Lower leg skin (tissue), 4 donors: ENCODE results near the gene RLBP1. TPM values are rescaled to one million over a fixed set of nuclear protein-coding genes. Genes with fewer than 3 reads are reported as not detected.
A peak's percentile ranks its signal among the peaks of the same experiment; 100 is the strongest.

ENCODE experiments used
- DNase-seq, 2 donors: peaks; one replicate each; pipeline ENCODE4 v3.0.0-alpha.2; 2019; ENCODE audit warnings: low spot score in 2 of 2
- H3K4me3 ChIP-seq: fragments of 200-600 bp; sonication (generic); 2 replicates; pipeline ENCODE4 v1.5.1; 2017; ENCODE audit warnings: mild to moderate bottlenecking, low read depth; ENCODE audit not compliant: poor library complexity, severe bottlenecking
- CTCF ChIP-seq, 3 donors: fragments of 450-650 bp; IDR thresholded peaks; one replicate each; pipeline ENCODE4 v1.5.1; 2016; ENCODE audit warnings: antibody characterized with exemption in 3 of 3, mild to moderate bottlenecking in 3 of 3, moderate library complexity in 2 of 3
- POLR2A ChIP-seq, 2 donors: fragments of 450-650 bp; IDR thresholded peaks; one replicate each; pipeline ENCODE4 v1.6.1; 2016 to 2017; ENCODE audit warnings: antibody characterized with exemption in 2 of 2, mild to moderate bottlenecking in 1 of 2, moderate library complexity in 1 of 2
- WGBS, 2 donors: methylation state at CpG; one replicate each; pipeline ENCODE4 v1.1.5; 2018; 5-methylcytosine and 5-hydroxymethylcytosine counted together
- intact Hi-C: fragments of 100-400 bp; cut with DNase I; formaldehyde crosslinking; loops from one replicate; pipeline ENCODE4 v1.15.0; 2023; ENCODE audit warnings: low total_unique reads
- total RNA-seq, 4 donors: library from RNA; depleted of rRNA; stranded (reverse); fragments of >200 nt; gene quantifications; one replicate each; pipeline ENCODE4 v1.1.0, GENCODE V29; 2016

Gene RLBP1
- total RNA-seq, 4 donors from 2014 or later, result not detected

DNA sequence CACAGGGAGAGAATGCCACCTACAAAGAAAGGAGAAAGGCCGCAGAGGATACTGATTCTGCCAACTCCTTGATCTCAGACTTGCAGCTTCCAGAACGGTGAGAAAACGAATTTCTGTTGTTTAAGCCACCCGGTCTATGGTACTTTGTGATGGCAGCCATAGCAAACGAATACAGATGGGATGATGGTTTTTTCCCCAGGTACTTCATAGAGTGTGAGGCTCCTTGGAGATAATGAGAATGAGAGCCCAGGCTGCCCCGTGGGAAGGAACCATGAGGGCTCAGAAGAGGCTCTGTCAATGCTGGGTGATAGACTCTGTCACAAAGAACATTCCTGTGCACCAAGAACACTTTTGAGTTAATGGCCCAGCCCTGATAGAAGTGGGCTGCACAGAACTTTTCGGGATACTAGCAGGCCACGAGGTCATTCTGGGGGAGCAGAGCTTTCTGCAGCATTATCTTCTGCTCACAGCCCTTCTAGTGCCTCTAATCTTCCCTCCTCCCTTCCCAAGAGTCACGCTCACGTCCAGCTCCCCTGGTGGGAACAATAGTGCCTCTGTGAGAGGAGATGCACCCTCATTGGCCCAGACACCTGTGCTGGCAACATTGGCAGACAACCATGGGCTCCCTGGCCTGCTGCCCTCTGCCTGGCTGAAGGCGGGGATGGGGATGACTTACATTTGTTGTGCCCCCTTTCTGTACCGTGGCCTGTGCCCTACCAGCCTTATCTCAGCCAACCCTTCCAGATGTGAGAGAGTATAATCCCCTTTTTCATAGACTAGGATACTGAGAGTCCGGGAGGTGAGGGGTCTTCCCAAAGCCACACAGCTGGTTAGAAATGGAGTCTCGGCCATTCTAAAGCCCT lies 5.2 kb upstream of the RLBP1 start:
- 77 to 85% methylated on average over 14 of the region's 14 CpGs for WGBS, 2 donors
- intact Hi-C loops, result no loop called here
- DNase-seq, result peak in 1 of 2 donors; percentile 72
- no peak overlapping the region for H3K4me3 ChIP-seq
- TF ChIP-seq CTCF (IDR thresholded peaks at IDR 0.05), result no peak
- TF ChIP-seq POLR2A (IDR thresholded peaks at IDR 0.05), result no peak

GRCh38 chr15:89225588-89225987 lies 4.2 kb upstream of the RLBP1 start:
- no peak for DNase-seq
- WGBS, 2 donors, result 92 to 94% methylated on average over 5 of the region's 5 CpGs
- no peak overlapping the region for H3K4me3 ChIP-seq
- no peak for TF ChIP-seq CTCF (IDR thresholded peaks at IDR 0.05)
- no peak for TF ChIP-seq POLR2A (IDR thresholded peaks at IDR 0.05)
- intact Hi-C loops, result no loop called here

DNA sequence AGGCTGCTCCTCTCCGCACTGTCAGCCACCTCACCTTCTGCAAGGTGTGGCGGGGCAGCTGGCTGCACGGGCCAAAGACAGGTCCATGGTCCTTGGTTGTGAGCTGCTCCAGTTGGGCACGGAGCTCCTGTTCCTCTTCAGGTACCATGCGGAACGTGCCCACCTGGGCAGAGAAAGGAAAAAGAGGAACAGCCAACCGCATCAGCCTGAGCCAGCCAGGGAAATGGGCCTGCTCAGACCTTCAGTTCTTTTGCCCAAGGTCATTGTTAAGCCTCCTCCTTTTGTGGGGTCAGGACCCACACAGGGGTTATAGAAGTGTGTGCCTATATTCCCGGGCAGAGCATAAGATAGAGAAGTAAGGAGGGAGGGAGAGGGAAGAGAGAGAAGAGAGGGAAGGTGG lies 2.8 kb downstream of the RLBP1 start:
- TF ChIP-seq POLR2A (IDR thresholded peaks at IDR 0.05), result no peak
- no peak for TF ChIP-seq CTCF (IDR thresholded peaks at IDR 0.05)
- no peak for DNase-seq
- 85 to 96% methylated on average over 5 to 8 of the region's 8 CpGs for WGBS, 2 donors
- H3K4me3 ChIP-seq, result no peak overlapping the region
- intact Hi-C loops, result loop anchor here (10.0 kb wide), 1 partner anchor 76 kb away; no protein-coding TSS in a partner anchor

DNA sequence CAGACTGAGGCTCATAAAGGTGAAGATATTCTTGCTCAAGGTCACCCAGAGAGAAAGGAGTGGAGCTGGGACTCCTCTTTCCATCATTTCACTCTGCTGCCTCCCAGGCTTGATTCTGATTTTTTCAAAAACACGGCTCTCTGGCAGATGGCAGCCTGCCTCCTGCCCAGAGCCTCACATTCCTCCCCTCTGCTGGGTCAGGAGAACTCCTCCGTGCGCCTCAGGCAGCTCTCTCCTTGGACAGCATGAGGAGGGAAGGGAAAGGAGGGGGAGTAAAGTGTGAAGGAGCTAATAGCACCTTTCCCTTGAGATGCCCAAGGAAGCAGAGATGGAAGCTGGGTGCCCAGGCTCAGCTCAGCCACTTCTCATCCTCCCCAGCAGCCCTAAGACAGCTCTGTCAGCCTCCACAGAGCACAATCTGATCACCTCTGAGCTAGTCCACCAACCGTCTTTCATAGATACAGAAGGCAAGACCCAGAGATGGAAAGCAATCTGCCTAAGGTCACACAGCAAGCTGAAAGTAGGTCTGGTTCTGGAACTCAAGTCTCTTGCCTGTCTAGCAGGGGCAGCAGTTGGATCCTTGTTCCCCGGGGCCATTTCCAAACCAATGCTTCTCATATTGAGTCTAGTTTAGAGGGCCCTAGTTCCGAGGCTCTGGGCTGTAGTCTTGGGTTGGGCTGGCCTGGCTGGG lies 3.5 kb downstream of the RLBP1 start:
- WGBS, 2 donors, result 67 to 75% methylated on average over 5 to 6 of the region's 6 CpGs

DNA sequence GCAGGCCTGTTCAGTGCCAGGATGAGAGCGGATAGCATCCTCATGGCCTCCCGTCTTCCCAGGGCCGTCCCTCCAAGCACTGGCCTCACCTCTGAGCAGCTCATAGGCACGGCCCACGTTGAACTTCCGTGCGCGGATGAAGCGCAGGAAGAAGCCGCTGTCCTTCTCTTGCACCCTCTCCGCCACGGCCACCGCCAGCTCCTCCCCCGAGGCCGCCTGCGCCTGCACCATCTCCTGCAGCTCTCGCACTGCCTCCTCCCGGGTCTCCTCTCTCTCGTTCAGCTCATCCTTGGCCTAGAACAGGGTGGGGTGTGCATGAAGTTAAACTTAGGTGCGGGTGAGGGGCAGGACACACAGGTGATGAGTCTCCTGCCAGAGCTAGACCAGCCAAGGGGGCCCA lies 4.3 kb downstream of the RLBP1 start:
- no peak overlapping the region for H3K4me3 ChIP-seq
- DNase-seq, result no peak
- 86 to 92% methylated on average over 20 of the region's 20 CpGs for WGBS, 2 donors
- TF ChIP-seq CTCF (IDR thresholded peaks at IDR 0.05) (no peak), POLR2A (IDR thresholded peaks at IDR 0.05) (no peak)
- intact Hi-C loops, result loop anchor here (10.0 kb wide), 1 partner anchor 78 kb away; no protein-coding TSS in a partner anchor

More for the DNA sequence above, 3.5 kb downstream of the RLBP1 start:
- no peak for TF ChIP-seq CTCF (IDR thresholded peaks at IDR 0.05)
- no peak for TF ChIP-seq POLR2A (IDR thresholded peaks at IDR 0.05)
- no peak for DNase-seq
- intact Hi-C loops, result loop anchor here (10.0 kb wide), 1 partner anchor 77 kb away; no protein-coding TSS in a partner anchor
- H3K4me3 ChIP-seq, result no peak overlapping the region
